CD8-positive, alpha-beta memory T cell (primary cell): ENCODE measurements around the gene TH. TPM values are rescaled to one million over a fixed set of nuclear protein-coding genes. Genes with fewer than 3 reads are reported as not detected.

Experiments used
- CTCF ChIA-PET: fragments of 350-600 bp; sonication (Branson Sonifier 250); formaldehyde crosslinking; loops from one replicate; lab custom pipeline; 2021; ENCODE audit warnings: antibody characterized with exemption; lab: Charles Lee
- POLR2A ChIA-PET: fragments of 350-600 bp; sonication (Branson Sonifier 250); formaldehyde crosslinking; loops from one replicate; lab custom pipeline; 2021; ENCODE audit warnings: antibody characterized with exemption; lab: Charles Lee
- DNase-seq, 5 donors: peaks; one replicate each; pipeline versions ENCODE4 v3.0.0 to v3.0.0-alpha.2; 2020 to 2022; ENCODE audit warnings: mixed read lengths in 1 of 5
- H3K27ac ChIP-seq: one replicate; pipeline ENCODE4 v1.7.0; 2013; ENCODE audit warnings: low read depth, mild to moderate bottlenecking, low read length, moderate library complexity
- H3K27me3 ChIP-seq: 2 replicates; pipeline ENCODE4 v1.7.0; 2013; ENCODE audit warnings: low read length, mild to moderate bottlenecking; ENCODE audit not compliant: insufficient read depth, poor library complexity, severe bottlenecking
- H3K36me3 ChIP-seq: 2 replicates; pipeline ENCODE4 v1.7.0; 2013; ENCODE audit warnings: mild to moderate bottlenecking, low read length, moderate library complexity; ENCODE audit not compliant: insufficient read depth
- H3K4me1 ChIP-seq: 2 replicates; pipeline ENCODE4 v1.7.0; 2013; ENCODE audit warnings: mild to moderate bottlenecking, low read length, moderate library complexity; ENCODE audit not compliant: insufficient read depth
- H3K4me3 ChIP-seq: 2 replicates; pipeline ENCODE4 v1.7.0; 2013; ENCODE audit warnings: mild to moderate bottlenecking, low read length
- H3K9me3 ChIP-seq: 2 replicates; pipeline ENCODE4 v1.7.0; 2013; ENCODE audit warnings: mild to moderate bottlenecking, low read length
- H3K27ac Mint-ChIP-seq, 8 donors: one replicate each; pipeline ENCODE4 v1.8.0; 2020 to 2021; ENCODE audit warnings: mixed read lengths in 8 of 8, mild to moderate bottlenecking in 6 of 8, inconsistent platforms in 3 of 8, moderate library complexity in 3 of 8
- H3K27me3 Mint-ChIP-seq, 2 donors: one replicate each; pipeline ENCODE4 v1.8.0; 2020 to 2021; ENCODE audit warnings: mixed read lengths in 2 of 2, mild to moderate bottlenecking in 1 of 2, moderate library complexity in 1 of 2
- H3K36me3 Mint-ChIP-seq, 3 donors: one replicate each; pipeline ENCODE4 v1.8.0; 2020 to 2021; ENCODE audit warnings: mixed read lengths in 3 of 3, inconsistent platforms in 1 of 3, mild to moderate bottlenecking in 1 of 3
- H3K4me1 Mint-ChIP-seq, 3 donors: one replicate each; pipeline ENCODE4 v1.8.0; 2020 to 2021; ENCODE audit warnings: mixed read lengths in 3 of 3, inconsistent platforms in 1 of 3, mild to moderate bottlenecking in 1 of 3
- H3K4me3 Mint-ChIP-seq, 7 donors: one replicate each; pipeline ENCODE4 v1.8.0; 2020 to 2021; ENCODE audit warnings: mixed read lengths in 7 of 7, mild to moderate bottlenecking in 6 of 7, moderate library complexity in 4 of 7, inconsistent platforms in 2 of 7
- H3K9me3 Mint-ChIP-seq, 5 donors: one replicate each; pipeline ENCODE4 v1.8.0; 2020 to 2022; ENCODE audit warnings: mixed read lengths in 5 of 5, mild to moderate bottlenecking in 3 of 5, moderate library complexity in 2 of 5, inconsistent platforms in 1 of 5
- polyA plus RNA-seq: library from polyadenylated mRNA; unstranded; fragments of 300-500 nt; fragmentation: Illumina TruSeq; gene quantifications from one replicate; pipeline ENCODE4 v1.2.3, GENCODE V29; 2021
- total RNA-seq, 2 experiments: library from RNA; stranded (reverse); gene quantifications; one replicate each; pipeline ENCODE4 v1.2.3, GENCODE V29; 2021

The TH gene
- total and polyA plus RNA-seq, 3 experiments from 2014 or later: not detected

DNA sequence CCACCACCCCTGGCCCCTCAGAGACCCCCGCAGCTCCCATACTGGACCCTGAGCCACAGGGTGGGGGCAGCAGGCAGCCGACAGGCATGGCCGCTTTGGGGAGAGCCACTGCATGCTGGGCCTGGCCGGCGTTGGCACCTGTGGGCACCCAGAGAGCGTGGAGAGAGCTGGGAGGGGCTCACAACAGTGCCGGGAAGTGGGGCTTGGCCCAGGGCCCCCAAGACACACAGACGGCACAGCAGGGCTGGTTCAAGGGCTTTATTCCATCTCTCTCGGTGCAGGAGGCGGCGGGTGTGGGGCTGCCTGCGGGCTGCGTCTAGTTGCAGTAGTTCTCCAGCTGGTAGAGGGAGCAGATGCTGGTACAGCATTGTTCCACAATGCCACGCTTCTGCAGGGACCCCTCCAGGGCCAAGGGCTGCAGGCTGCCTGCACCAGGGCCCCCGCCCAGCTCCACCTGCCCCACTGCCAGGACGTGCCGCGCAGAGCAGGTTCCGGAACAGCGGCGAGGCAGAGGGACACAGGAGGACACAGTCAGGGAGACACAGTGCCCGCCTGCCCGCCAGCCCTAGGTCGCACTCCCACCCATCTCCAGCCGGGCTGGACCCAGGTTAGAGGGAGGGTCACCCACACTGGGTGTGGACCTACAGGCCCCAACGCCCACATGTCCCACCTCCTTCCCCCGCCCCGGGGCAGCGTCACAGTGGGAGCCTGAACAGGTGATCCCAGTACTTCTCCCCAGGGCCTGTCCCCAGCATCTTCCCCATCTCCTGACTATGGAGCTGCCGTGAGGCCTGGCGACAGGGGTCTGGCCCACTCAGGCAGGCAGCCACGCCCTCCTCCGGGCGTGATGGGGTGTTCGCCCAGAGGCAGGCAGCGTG is 11.8 kb downstream of the TH start:
- Histone ChIP-seq H3K27me3 (no peaks in the 10 kb centered on the region), H3K9me3 (no peaks in the 10 kb centered on the region), H3K4me3 (no peak overlapping the region), H3K36me3 (no peaks in the 10 kb centered on the region), H3K27ac (no peak overlapping the region), H3K4me1 (no peaks in the 10 kb centered on the region)
- H3K27me3 Mint-ChIP-seq: peaks cover 2 to 6% of the 10 kb centered on the region in 2 donors
- ChIA-PET CTCF (interaction anchor here (0.9 kb wide), 1 partner anchor 261 kb away, joined by 3 read pairs; no protein-coding TSS in a partner anchor), POLR2A (no interaction called here)
- H3K36me3 Mint-ChIP-seq: no peaks in the 10 kb centered on the region
- no peak for DNase-seq
- H3K27ac Mint-ChIP-seq: no peak overlapping the region
- H3K4me3 Mint-ChIP-seq: no peak overlapping the region
- no peaks in the 10 kb centered on the region for H3K4me1 Mint-ChIP-seq
- H3K9me3 Mint-ChIP-seq: no peaks in the 10 kb centered on the region

DNA sequence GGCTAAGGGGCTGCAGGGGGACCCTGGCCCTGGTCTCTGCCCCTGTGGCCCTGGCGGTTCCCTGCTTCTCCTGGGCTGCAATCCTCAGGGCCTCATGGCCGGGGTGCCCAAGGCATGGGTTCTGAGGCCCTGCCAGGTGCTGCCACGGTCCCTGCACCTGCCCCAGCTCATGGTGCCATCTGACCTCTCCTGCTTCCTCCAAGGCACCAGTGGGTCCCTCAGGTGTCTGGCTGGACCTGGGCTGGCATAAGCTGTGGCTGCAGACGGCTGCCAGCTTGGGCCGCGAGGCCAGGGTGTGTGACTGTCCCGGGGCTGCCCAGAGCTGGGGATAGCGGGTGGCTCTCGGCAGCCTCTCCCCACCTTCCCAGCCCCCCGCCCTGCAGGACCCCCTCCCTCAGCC is 12.6 kb downstream of the TH start:
- CTCF ChIA-PET: no interaction called here
- DNase-seq: no peak
- no peaks in the 10 kb centered on the region for H3K9me3 Mint-ChIP-seq
- POLR2A ChIA-PET: no interaction called here
- H3K27ac Mint-ChIP-seq: no peak overlapping the region
- H3K27me3 ChIP-seq: no peaks in the 10 kb centered on the region
- H3K4me3 Mint-ChIP-seq: no peak overlapping the region
- H3K4me1 Mint-ChIP-seq: no peaks in the 10 kb centered on the region
- H3K27ac ChIP-seq: no peak overlapping the region
- peaks cover 3 to 4% of the 10 kb centered on the region in 2 donors for H3K27me3 Mint-ChIP-seq
- no peaks in the 10 kb centered on the region for H3K36me3 ChIP-seq
- H3K4me3 ChIP-seq: no peak overlapping the region
- H3K9me3 ChIP-seq: no peaks in the 10 kb centered on the region
- no peaks in the 10 kb centered on the region for H3K4me1 ChIP-seq
- no peaks in the 10 kb centered on the region for H3K36me3 Mint-ChIP-seq

DNA sequence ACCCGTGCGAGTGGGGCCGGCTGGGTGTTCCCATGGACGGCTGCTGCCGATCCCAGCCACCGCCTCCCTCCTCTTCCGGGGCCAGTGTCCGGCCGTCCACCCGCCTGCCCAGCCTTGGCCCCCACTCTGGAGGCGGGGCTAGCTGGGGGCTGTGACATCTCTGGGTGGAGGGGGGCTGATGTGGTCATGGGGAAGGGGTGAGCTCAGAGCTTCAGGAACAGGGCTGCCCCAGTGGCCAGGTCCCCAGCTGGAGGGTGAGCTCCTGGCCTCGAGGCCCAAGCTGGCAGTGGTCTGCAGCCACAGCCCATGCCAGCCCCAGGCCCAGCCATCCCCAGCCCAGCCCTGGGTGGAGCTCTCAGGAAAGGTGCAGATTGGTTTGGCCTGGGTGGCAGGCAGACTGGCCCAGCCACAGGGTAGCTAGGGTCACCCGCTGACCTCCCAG is 13.3 kb downstream of the TH start:
- ChIA-PET CTCF (no interaction called here), POLR2A (no interaction called here)
- no peak overlapping the region for H3K4me3 ChIP-seq
- Mint-ChIP-seq H3K27me3 (peaks cover 0 to 7% of the 10 kb centered on the region in 2 donors), H3K36me3 (no peaks in the 10 kb centered on the region), H3K4me3 (no peak overlapping the region), H3K9me3 (no peaks in the 10 kb centered on the region), H3K27ac (no peak overlapping the region), H3K4me1 (no peaks in the 10 kb centered on the region)
- DNase-seq: no peak
- H3K4me1 ChIP-seq: no peaks in the 10 kb centered on the region
- H3K36me3 ChIP-seq: no peaks in the 10 kb centered on the region
- no peaks in the 10 kb centered on the region for H3K9me3 ChIP-seq
- no peaks in the 10 kb centered on the region for H3K27me3 ChIP-seq
- no peak overlapping the region for H3K27ac ChIP-seq

DNA sequence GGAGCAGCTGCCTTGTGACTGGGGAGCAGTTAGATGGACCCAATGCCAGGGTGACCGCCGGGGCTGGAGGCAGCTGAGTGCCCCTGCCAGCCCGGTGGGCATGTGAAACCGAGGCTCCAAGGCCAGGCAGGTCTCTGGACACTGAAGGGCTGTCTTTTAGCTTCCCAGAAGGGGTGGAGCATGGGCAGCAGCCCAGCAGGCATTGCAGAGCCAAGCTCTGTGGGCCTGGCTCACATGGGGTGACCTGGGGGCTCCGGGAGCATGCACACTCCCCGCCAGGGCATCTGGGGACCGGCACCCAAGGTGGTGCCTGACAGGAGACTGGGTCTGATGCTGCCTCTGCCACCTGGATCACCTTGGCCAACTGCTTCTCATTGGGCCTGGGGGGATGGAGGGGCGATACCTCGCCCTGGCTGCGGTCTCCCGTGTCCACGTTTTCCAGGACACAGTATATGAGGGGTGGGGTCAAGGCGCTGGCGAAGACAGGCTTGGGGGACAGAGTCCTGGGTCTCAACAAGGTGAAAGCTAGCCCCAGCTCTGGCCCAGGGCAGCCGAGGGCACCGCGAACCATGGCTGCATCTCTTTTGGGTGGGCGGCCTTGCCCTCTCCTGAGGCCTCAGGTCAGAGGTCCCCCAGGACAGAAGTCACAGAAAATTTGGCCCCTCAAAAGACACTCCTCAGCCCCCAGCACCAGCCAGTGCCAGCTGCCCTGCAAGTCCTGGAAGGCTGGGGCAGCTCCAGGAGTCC is 14.1 kb downstream of the TH start:
- H3K27ac ChIP-seq: no peak overlapping the region
- peaks cover 0 to 7% of the 10 kb centered on the region in 2 donors for H3K27me3 Mint-ChIP-seq
- H3K27ac Mint-ChIP-seq: no peak overlapping the region
- ChIA-PET POLR2A (no interaction called here), CTCF (interaction anchor here (1.4 to 9.0 kb wide), 2 partner anchors 119 to 465 kb away, joined by 4 to 85 read pairs; no protein-coding TSS in a partner anchor)
- H3K36me3 Mint-ChIP-seq: no peaks in the 10 kb centered on the region
- H3K9me3 Mint-ChIP-seq: no peaks in the 10 kb centered on the region
- no peaks in the 10 kb centered on the region for H3K9me3 ChIP-seq
- no peaks in the 10 kb centered on the region for H3K27me3 ChIP-seq
- no peak overlapping the region for H3K4me3 Mint-ChIP-seq
- no peak overlapping the region for H3K4me3 ChIP-seq
- H3K4me1 ChIP-seq: no peaks in the 10 kb centered on the region
- DNase-seq: no peak
- no peaks in the 10 kb centered on the region for H3K36me3 ChIP-seq
- H3K4me1 Mint-ChIP-seq: no peaks in the 10 kb centered on the region

DNA sequence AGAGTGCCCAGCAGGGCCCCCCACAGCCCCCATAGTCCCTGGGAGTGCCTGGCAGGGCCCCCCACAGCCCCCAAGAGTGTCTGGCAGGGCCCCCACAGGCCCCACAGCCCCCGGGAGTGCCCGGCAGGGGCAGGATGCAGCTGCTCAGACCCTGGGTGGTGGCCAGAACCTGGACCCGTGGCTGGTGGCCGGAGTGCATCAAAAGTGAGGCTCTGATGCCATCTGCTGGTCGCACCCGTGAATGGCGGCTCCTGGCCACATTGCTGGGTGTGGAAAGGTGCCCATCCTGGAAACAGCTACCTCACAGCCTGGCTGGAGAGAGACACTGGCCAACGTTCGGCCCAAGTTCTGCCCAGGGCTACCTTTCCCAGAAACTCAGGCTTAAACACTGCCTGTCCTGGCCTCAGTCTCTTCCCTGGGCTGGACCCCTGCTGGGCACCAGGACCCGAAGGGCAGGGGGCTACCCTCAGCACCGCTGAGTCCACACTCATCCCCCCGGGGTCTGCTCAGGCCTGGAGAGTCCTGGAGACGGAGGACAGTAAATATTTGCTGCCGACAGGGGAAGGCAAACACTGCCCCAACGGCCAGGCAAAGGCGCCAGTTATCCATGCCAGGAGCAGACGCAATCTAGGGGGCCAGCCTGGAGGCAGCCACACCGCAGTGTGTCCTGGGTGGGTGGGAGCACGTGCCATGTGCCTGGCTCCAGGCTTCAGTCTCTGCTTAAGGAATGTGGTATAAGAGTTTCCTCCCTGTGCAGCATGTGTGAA is 15.0 kb downstream of the TH start:
- Histone ChIP-seq H3K27me3 (no peaks in the 10 kb centered on the region), H3K27ac (no peak overlapping the region), H3K36me3 (no peaks in the 10 kb centered on the region), H3K4me1 (peaks cover 3% of the 10 kb centered on the region), H3K4me3 (no peak overlapping the region), H3K9me3 (no peaks in the 10 kb centered on the region)
- H3K36me3 Mint-ChIP-seq: no peaks in the 10 kb centered on the region
- H3K4me3 Mint-ChIP-seq: no peak overlapping the region
- ChIA-PET POLR2A (no interaction called here), CTCF (interaction anchor here (0.9 to 9.0 kb wide), 5 partner anchors 118 to 504 kb away, joined by 3 to 85 read pairs (median 4); no protein-coding TSS in a partner anchor)
- H3K9me3 Mint-ChIP-seq: no peaks in the 10 kb centered on the region
- peaks cover 5% of the 10 kb centered on the region in 3 donors for H3K4me1 Mint-ChIP-seq
- H3K27me3 Mint-ChIP-seq: peaks cover 0 to 7% of the 10 kb centered on the region in 2 donors
- no peak overlapping the region for H3K27ac Mint-ChIP-seq
- peak in 3 of 5 donors; percentile 25 to 43 (median 38) for DNase-seq

DNA sequence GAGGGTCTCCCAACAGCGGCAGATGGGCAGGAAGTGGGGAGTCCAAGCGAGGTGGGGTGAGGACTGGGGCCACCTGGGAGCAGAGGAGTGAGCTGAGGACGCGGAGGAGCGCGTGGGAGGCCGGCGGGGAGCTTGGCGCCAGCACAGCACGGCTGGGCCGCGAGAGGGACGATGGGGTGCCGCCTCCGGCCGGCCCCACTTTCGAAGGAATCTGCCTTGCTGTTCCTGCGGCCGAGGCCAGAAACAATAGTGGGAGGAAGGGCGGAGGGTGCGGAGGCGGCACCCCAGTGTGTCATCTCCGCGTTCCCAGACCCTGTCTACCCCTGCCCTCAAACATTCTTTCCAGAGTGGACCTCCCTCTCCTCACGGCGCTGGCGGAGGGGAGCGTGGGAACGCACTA is 16.1 kb downstream of the TH start:
- no peak for DNase-seq

DNA sequence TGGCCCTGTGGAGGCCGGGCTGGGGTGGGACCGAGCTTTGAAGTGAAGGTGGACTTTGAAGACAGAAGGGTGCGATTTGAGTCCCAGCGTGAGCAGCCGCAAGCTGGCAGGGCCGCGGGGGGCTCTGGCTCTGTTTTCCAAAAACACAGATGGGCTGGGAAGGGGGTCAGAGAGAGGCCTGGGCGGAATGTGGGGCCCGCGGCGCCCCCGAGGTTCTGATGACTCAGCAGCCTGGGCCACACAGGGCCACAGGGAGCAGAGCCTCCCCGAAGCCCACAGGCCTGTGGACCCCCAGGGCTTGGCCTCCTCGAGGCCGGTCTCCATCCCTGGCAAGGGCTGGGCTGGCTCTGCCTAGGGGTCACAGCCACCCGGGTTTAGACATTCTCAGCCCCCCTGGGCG is 16.7 kb downstream of the TH start:
- ChIA-PET POLR2A (no interaction called here), CTCF (interaction anchor here (1.0 to 9.0 kb wide), 4 partner anchors 118 to 462 kb away, joined by 4 to 141 read pairs (median 44); no protein-coding TSS in a partner anchor)
- no peak for DNase-seq
- Mint-ChIP-seq H3K4me3 (no peak overlapping the region), H3K9me3 (no peaks in the 10 kb centered on the region), H3K4me1 (peaks cover 7 to 8% (median 7%) of the 10 kb centered on the region in 3 donors), H3K36me3 (no peaks in the 10 kb centered on the region), H3K27me3 (peaks cover 15 to 18% of the 10 kb centered on the region in 2 donors), H3K27ac (no peak overlapping the region)
- H3K9me3 ChIP-seq: no peaks in the 10 kb centered on the region
- peaks cover 12% of the 10 kb centered on the region for H3K27me3 ChIP-seq
- H3K27ac ChIP-seq: no peak overlapping the region
- H3K4me3 ChIP-seq: no peak overlapping the region
- no peaks in the 10 kb centered on the region for H3K36me3 ChIP-seq
- H3K4me1 ChIP-seq: peaks cover 6% of the 10 kb centered on the region

More for the DNA sequence above, 16.1 kb downstream of the TH start:
- POLR2A ChIA-PET: no interaction called here
- Histone ChIP-seq H3K4me1 (peaks cover 6% of the 10 kb centered on the region), H3K27me3 (peaks cover 8% of the 10 kb centered on the region), H3K4me3 (no peak overlapping the region), H3K9me3 (no peaks in the 10 kb centered on the region), H3K27ac (no peak overlapping the region), H3K36me3 (no peaks in the 10 kb centered on the region)
- CTCF ChIA-PET: interaction anchor here (1.0 to 9.0 kb wide), 6 partner anchors 117 to 503 kb away, joined by 3 to 85 read pairs (median 4); no protein-coding TSS in a partner anchor
- Mint-ChIP-seq H3K4me1 (peaks cover 7 to 8% (median 7%) of the 10 kb centered on the region in 3 donors), H3K36me3 (no peaks in the 10 kb centered on the region), H3K9me3 (no peaks in the 10 kb centered on the region), H3K4me3 (no peak overlapping the region), H3K27ac (no peak overlapping the region), H3K27me3 (peaks cover 9 to 13% of the 10 kb centered on the region in 2 donors)
